Retinal pigment epithelial cell (primary cell): ENCODE data around the gene PADI3.

ENCODE experiments used
- DNase-seq: peaks from one replicate; pipeline ENCODE4 v3.0.0-alpha.2; 2010; ENCODE audit warnings: low read depth
- H3K4me3 ChIP-seq: 2 replicates; pipeline ENCODE4 v1.5.1; 2011; ENCODE audit warnings: mild to moderate bottlenecking, low read length, control low read depth, moderate library complexity
- CTCF ChIP-seq: conservative IDR thresholded peaks from 2 replicates; pipeline ENCODE4 v1.5.1; 2011; ENCODE audit warnings: low read depth, low read length, control low read depth, inconsistent platforms

Gene PADI3

DNA sequence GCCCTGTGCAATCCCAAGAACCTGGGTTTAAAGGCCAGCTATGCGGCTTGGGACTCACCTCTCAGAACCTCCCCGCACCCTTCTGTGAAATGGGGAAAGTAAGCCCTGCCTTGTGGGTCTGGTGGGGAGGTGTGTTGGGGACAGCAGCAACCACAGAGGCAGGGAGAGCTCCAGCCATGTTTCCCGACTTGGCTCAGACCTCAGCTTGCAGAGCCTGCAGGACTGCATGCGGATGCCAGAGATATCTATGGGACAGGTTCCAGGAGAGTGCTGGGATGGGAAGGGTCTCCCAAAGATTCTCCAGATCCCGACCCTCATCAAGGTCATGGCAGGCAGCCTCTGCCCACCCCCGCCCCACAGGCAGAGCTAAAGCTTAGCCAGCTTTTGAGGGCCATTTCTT, 23.8 kb upstream of the PADI3 start:
- H3K4me3 ChIP-seq: no peak overlapping the region
- DNase-seq: no peak
- no peak for TF ChIP-seq CTCF

- no peak for TF ChIP-seq CTCF
- DNase-seq: no peak
- H3K4me3 ChIP-seq: no peak overlapping the region
Measured at GRCh38 chr1:17227358-17227915, 21.5 kb upstream of the PADI3 start.

- H3K4me3 ChIP-seq: no peak overlapping the region
- no peak for TF ChIP-seq CTCF
- DNase-seq: no peak
Measured at GRCh38 chr1:17228619-17229018, 20.3 kb upstream of the PADI3 start.

GRCh38 chr1:17229379-17229778, 19.5 kb upstream of the PADI3 start:
- no peak overlapping the region for H3K4me3 ChIP-seq
- DNase-seq: no peak
- no peak for TF ChIP-seq CTCF

- TF ChIP-seq CTCF: no peak
- H3K4me3 ChIP-seq: no peak overlapping the region
- no peak for DNase-seq
Measured at GRCh38 chr1:17230106-17230505, 18.8 kb upstream of the PADI3 start.

DNA sequence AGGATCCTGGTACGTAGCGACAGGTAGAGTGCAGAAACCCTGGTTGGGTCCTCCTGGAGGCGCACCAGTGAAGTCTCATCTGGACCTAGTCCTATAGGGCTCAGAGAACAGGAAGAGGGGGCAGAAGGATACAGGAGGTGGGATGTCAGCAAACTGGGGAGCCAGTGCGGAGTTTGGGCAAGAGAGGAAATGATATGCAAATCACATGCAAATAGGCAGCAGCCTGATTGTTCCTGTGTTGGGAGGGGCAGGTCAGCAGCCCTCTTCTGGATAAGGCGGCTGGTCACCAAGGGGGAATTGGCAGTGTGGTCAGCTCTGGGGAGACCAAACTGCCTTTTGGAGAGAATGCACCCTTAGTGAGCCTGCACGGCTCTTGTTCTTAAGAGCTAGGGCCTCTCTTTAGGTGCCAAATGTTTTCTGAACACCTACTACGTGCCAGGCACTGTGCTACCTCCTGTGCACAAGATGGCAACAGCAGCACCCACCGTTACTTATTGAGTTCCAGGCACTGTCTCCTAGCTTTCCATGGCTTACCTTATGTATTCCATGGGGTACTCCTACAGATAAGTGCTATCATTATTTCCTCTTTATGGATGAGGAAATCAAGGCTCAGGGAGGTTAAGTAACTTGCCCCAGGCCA, 18.1 kb upstream of the PADI3 start:
- no peak for DNase-seq
- H3K4me3 ChIP-seq: no peak overlapping the region
- no peak for TF ChIP-seq CTCF
